ENCODE measurements around the gene NDUFAF8.

The NDUFAF8 gene

DNA sequence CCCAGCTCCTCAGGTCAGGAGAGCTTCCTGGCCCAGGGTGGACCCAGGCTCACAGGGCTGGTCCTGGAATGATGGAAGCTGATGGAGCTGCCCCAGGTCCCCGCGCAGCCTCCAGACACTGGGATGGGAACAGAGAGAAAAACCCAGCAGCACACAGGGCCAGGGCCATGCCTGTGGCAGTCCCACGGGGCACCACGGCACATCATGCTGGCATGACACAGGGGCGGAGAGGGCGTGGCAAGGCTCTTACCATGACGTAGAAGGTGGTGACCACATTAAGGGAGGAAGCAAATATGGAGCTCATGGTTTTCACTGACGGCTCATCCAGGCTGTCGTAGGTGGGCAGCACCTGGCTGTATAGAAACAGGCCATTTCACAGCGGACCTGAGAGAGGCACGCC lies 37.7 kb downstream of the NDUFAF8 start:
- Histone ChIP-seq H3K27ac (ENCODE audit: extremely low read depth, low read depth, low read length) (no peak overlapping the region), H3K4me3 (ENCODE audit: low read depth, low read length) (no peak overlapping the region), H3K36me3 (ENCODE audit: control insufficient read depth in 2 of 2, insufficient read depth in 1 of 2, low read length in 2 of 2) (peaks cover 5 to 92% of the 10 kb centered on the region in 2 experiments), H3K4me1 (ENCODE audit: control insufficient read depth, insufficient read depth, low read length) (no peaks in the 10 kb centered on the region), H3K9me3 (ENCODE audit: control insufficient read depth, insufficient read depth, low read depth, low read length) (no peaks in the 10 kb centered on the region)
- ChIA-PET CTCF (interaction anchor here (0.6 to 2.1 kb wide), 2 partner anchors 15 to 108 kb away, joined by 3 to 12 read pairs; no protein-coding TSS in a partner anchor), POLR2A (no interaction called here)
- TF ChIP-seq CTCF (tag by site-specific recombination; IDR thresholded peaks at IDR 0.05) (no peak), SALL2 (tag by site-specific recombination; IDR thresholded peaks at IDR 0.05; ENCODE audit: borderline replicate concordance) (no peak), KLF9 (tag by site-specific recombination; IDR thresholded peaks at IDR 0.05; ENCODE audit: low read depth) (0 out of 2 replicates have a peak, but pooled peaks have one; percentile 17), GLIS2 (tag by site-specific recombination; IDR thresholded peaks at IDR 0.05) (no peak), ZNF473 (tag by site-specific recombination; IDR thresholded peaks at IDR 0.05) (no peak)

- CTCF ChIA-PET: interaction anchor here (2.1 kb wide), 1 partner anchor 14 kb away, joined by 12 read pairs; no protein-coding TSS in a partner anchor
- TF ChIP-seq SP2 (tag by site-specific recombination; IDR thresholded peaks at IDR 0.05): no peak
- 0 out of 2 replicates have a peak, but pooled peaks have one; percentile 4 for TF ChIP-seq GLIS1 (tag by site-specific recombination; IDR thresholded peaks at IDR 0.05)
- TF ChIP-seq ZFHX2 (tag by site-specific recombination; conservative IDR thresholded peaks at IDR 0.05): peak; percentile 46
- no peak for TF ChIP-seq ZNF416 (tag by site-specific recombination; IDR thresholded peaks at IDR 0.05)
- no peak for TF ChIP-seq ZNF223 (tag by site-specific recombination; IDR thresholded peaks at IDR 0.05)
- TF ChIP-seq EGR2 (tag by site-specific recombination; IDR thresholded peaks at IDR 0.05; ENCODE audit: low read depth): peak; percentile 82
- H3K36me3 ChIP-seq (ENCODE audit: control insufficient read depth in 2 of 2, insufficient read depth in 1 of 2, low read length in 2 of 2): peaks cover 5 to 95% of the 10 kb centered on the region in 2 experiments
- H3K27ac ChIP-seq (ENCODE audit: extremely low read depth, low read depth, low read length): no peak overlapping the region
- no peak overlapping the region for H3K4me3 ChIP-seq (ENCODE audit: low read depth, low read length)
- no peaks in the 10 kb centered on the region for H3K4me1 ChIP-seq (ENCODE audit: control insufficient read depth, insufficient read depth, low read length)
- H3K9me3 ChIP-seq (ENCODE audit: control insufficient read depth, insufficient read depth, low read depth, low read length): no peaks in the 10 kb centered on the region
- POLR2A ChIA-PET: no interaction called here
Measured at GRCh38 chr17:81277421-81277820, 38.3 kb downstream of the NDUFAF8 start.

GRCh38 chr17:81277946-81278693 lies 39.0 kb downstream of the NDUFAF8 start:
- POLR2A ChIA-PET: no interaction called here
- H3K27ac ChIP-seq (ENCODE audit: extremely low read depth, low read depth, low read length): no peak overlapping the region
- no peak overlapping the region for H3K4me3 ChIP-seq (ENCODE audit: low read depth, low read length)
- TF ChIP-seq ZNF623 (tag by site-specific recombination; IDR thresholded peaks at IDR 0.05): no peak
- TF ChIP-seq ZSCAN18 (tag by site-specific recombination; IDR thresholded peaks at IDR 0.05): no peak
- TF ChIP-seq ZSCAN23 (tag by site-specific recombination; IDR thresholded peaks at IDR 0.05): no peak
- TF ChIP-seq ZNF707 (tag by site-specific recombination; IDR thresholded peaks at IDR 0.05): no peak
- TF ChIP-seq ZNF157 (tag by site-specific recombination; IDR thresholded peaks at IDR 0.05): no peak
- TF ChIP-seq HOXD13 (CRISPR knock-in tag; IDR thresholded peaks at IDR 0.05; ENCODE audit: borderline replicate concordance): no peak
- TF ChIP-seq ZIC2 (tag by site-specific recombination; IDR thresholded peaks at IDR 0.05): peak; percentile 65
- H3K4me1 ChIP-seq (ENCODE audit: control insufficient read depth, insufficient read depth, low read length): no peaks in the 10 kb centered on the region
- CTCF ChIA-PET: interaction anchor here (0.6 to 2.1 kb wide), 2 partner anchors 14 to 106 kb away, joined by 4 to 12 read pairs; no protein-coding TSS in a partner anchor
- no peaks in the 10 kb centered on the region for H3K9me3 ChIP-seq (ENCODE audit: control insufficient read depth, insufficient read depth, low read depth, low read length)
- peaks cover 5 to 95% of the 10 kb centered on the region in 2 experiments for H3K36me3 ChIP-seq (ENCODE audit: control insufficient read depth in 2 of 2, insufficient read depth in 1 of 2, low read length in 2 of 2)

Data from HEK293 (cell line).